HepG2 (cell line): ENCODE measurements around the gene MYL4. TPM values are rescaled to one million over a fixed set of nuclear protein-coding genes. Genes with fewer than 3 reads are reported as not detected.

Source experiments
- ATAC-seq: fragments of 200-7000 bp; cut with Tn5 transposase; 3 replicates; pipeline ENCODE4 v1.9.1; 2020; ENCODE audit warnings: mild to moderate bottlenecking, moderate library complexity
- BruUV-seq: library from RNA; stranded (reverse); fragments of 400-500 nt; replicated peaks from 2 replicates; lab custom pipeline; 2021; lab: Mats Ljungman, UMichigan
- CTCF ChIA-PET: fragments of 300-600 bp; formaldehyde crosslinking; extraction: SDS; loops from one replicate; lab custom pipeline; 2021; ENCODE audit warnings: low total read pairs, inconsistent platforms, low intra/inter-chr PET ratio; lab: Yijun Ruan, JAX
- POLR2A ChIA-PET: fragments of 350-600 bp; sonication (Branson Sonifier 250); formaldehyde crosslinking; loops from one replicate; lab custom pipeline; 2020; ENCODE audit warnings: antibody characterized with exemption, inconsistent platforms; lab: Yijun Ruan, JAX
- DNase-seq: peaks from one replicate; pipeline ENCODE4 v3.0.0-alpha.2; 2015; ENCODE audit warnings: low spot score
- FAIRE-seq: peaks from 3 replicates; lab custom pipeline; 2011; peaks lifted over from hg19 to GRCh38; lab: Jason Lieb, UNC
- H2AFZ ChIP-seq: one replicate; pipeline ENCODE4 v1.6.1; 2011; ENCODE audit warnings: low read length, inconsistent platforms
- H3K27ac ChIP-seq: fragments of 300-600 bp; 3 replicates; pipeline ENCODE4 v1.8.0; 2011; ENCODE audit warnings: mixed run types, mild to moderate bottlenecking, mixed read lengths, low read length, inconsistent platforms; ENCODE audit not compliant: insufficient read depth; ENCODE audit errors: extremely low read length
- H3K27me3 ChIP-seq, 2 experiments: fragments of 200-600 bp in 1 of 2; 2 replicates in 1 of 2; 3 replicates in 1 of 2; pipeline versions ENCODE4 v1.6.0 to v1.8.0; 2011; ENCODE audit warnings: low read length in 2 of 2, mild to moderate bottlenecking in 2 of 2, moderate library complexity in 2 of 2, inconsistent platforms in 1 of 2; ENCODE audit not compliant: insufficient read depth in 2 of 2, control insufficient read depth in 1 of 2
- H3K36me3 ChIP-seq, 2 experiments: fragments of 200-600 bp in 1 of 2; replicated peaks in 1 of 2; 2 replicates in 1 of 2; 3 replicates in 1 of 2; pipeline versions ENCODE4 v1.5.1 to v1.8.0; 2011; ENCODE audit warnings: low read length in 2 of 2, inconsistent platforms in 1 of 2; ENCODE audit not compliant: insufficient read depth in 2 of 2, control insufficient read depth in 1 of 2
- H3K4me1 ChIP-seq: 2 replicates; pipeline ENCODE4 v1.5.1; 2012; ENCODE audit warnings: low read length, inconsistent platforms; ENCODE audit not compliant: insufficient read depth
- H3K4me2 ChIP-seq: 2 replicates; pipeline ENCODE4 v1.6.0; 2011; ENCODE audit warnings: low read depth, low read length, inconsistent platforms
- H3K4me3 ChIP-seq, 3 experiments: fragments of 200-600 bp in 1 of 3; sonication (generic), shearing (Covaris generic) in 1 of 3; replicated peaks in 1 of 3; 2 replicates each; pipeline ENCODE4 v1.5.1; 2011 to 2016; ENCODE audit warnings: low read length in 3 of 3, inconsistent platforms in 2 of 3, low read depth in 2 of 3, mild to moderate bottlenecking in 2 of 3, control low read depth in 1 of 3, mixed read lengths in 1 of 3; ENCODE audit not compliant: insufficient read depth in 1 of 3
- H3K79me2 ChIP-seq: one replicate; pipeline ENCODE4 v1.6.1; 2011; ENCODE audit warnings: low read length, inconsistent platforms; ENCODE audit not compliant: insufficient read depth
- H3K9ac ChIP-seq: 2 replicates; pipeline ENCODE4 v1.6.0; 2011; ENCODE audit warnings: mild to moderate bottlenecking, low read depth, low read length, inconsistent platforms; ENCODE audit not compliant: insufficient read depth
- H3K9me3 ChIP-seq: 2 replicates; pipeline ENCODE4 v1.5.1; 2012; ENCODE audit warnings: mild to moderate bottlenecking, low read length
- H4K20me1 ChIP-seq: 2 replicates; pipeline ENCODE4 v1.6.0; 2011; ENCODE audit warnings: inconsistent platforms, mild to moderate bottlenecking, low read length, moderate library complexity; ENCODE audit not compliant: insufficient read depth
- SMYD3 ChIP-seq: sonication (generic); formaldehyde crosslinking; IDR thresholded peaks from 2 replicates; pipeline ENCODE4 v1.8.1; 2023; ENCODE audit warnings: mild to moderate bottlenecking, missing genetic modification reagents
- ZNF34 ChIP-seq: sonication (generic); formaldehyde crosslinking; IDR thresholded peaks from 2 replicates; pipeline ENCODE4 v1.4.0; 2020; ENCODE audit warnings: mild to moderate bottlenecking, missing genetic modification reagents, borderline replicate concordance
- WGBS: methylation state at CpG from one replicate; pipeline ENCODE4 v1.1.6; 2017; ENCODE audit warnings: low lambda C conversion rate; 5-methylcytosine and 5-hydroxymethylcytosine counted together
- in situ Hi-C: cut with HindIII; loops from 2 replicates; pipeline ENCODE4 v1.10.0; 2017; ENCODE audit warnings: low pct_unique_long_range_greater_than_20kb; ENCODE audit not compliant: extremely low pct_ligation_motif_present
- intact Hi-C: fragments of 100-400 bp; cut with micrococcal nuclease; formaldehyde crosslinking; loops from one replicate; pipeline ENCODE4 v1.10.0; 2022; ENCODE audit not compliant: unreplicated experiment
- polyA plus RNA-seq, 8 experiments: library from polyadenylated mRNA; depleted of rRNA in 3 of 8; stranded (reverse) in 7 of 8; unstranded in 1 of 8; fragments of >200 nt; fragmentation: Illumina TruSeq in 4 of 8; extraction: Trizol in 4 of 8; gene quantifications; 2 replicates each; pipeline versions ENCODE4 v1.2.1 to v1.2.3, GENCODE V29; 2011 to 2016; ENCODE audit warnings: low read depth in 4 of 8, missing spikeins in 1 of 8, mixed read lengths in 1 of 8; ENCODE audit not compliant: insufficient read depth in 1 of 8
- total RNA-seq, 5 experiments: library from RNA; depleted of rRNA; stranded (reverse); fragments of >200 nt; fragmentation: Illumina TruSeq; extraction: Trizol; gene quantifications; 2 replicates each; pipeline ENCODE4 v1.2.3, GENCODE V29; 2016; ENCODE audit warnings: low read depth in 1 of 5
- TF ChIP-seq, protein P1 (sequence below): sonication (generic); formaldehyde crosslinking; IDR thresholded peaks from 2 replicates; pipeline ENCODE4 v1.5.1; 2020; ENCODE audit warnings: missing genetic modification reagents, mild to moderate bottlenecking, borderline replicate concordance
- TF ChIP-seq, protein P2 (sequence below): IDR thresholded peaks from 2 replicates; pipeline ENCODE4 v1.6.1; 2012; ENCODE audit warnings: low read depth, low read length, improper control_type of control experiment

MYL4 gene
- total and polyA plus RNA-seq, 2 of the 13 experiments (the other 11 are each of a cell fraction or from before 2014, with no cell fraction given): not detected

DNA sequence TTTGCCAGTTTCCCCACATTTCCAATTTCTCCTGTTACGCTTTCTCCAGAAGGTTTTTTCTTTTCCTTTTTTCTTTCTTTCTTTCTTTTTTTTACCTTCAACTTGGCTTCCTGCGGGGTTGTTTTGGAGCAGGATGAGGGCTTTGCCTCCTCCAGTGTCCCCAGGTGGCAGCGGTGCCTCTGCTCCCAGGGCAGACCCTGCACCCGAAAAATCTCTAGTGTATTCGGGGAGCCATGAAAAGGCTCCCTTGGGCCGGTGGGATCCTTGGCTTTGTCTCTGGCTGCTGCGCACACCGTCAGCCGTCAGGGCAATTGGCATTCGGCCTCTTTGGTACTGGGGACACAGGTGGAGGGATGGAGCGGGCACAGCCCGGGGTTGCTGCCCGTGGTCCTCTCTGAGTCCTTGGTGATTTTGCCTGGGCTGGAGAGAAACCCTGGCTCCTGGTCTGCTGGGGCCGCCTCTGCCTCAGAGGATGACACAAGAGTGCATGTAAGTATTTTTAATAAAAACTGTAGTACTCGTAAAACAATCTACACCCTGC, 45.3 kb downstream of the MYL4 start:
- DNase-seq (no peak), ATAC-seq (no peak), FAIRE-seq (no peak)
- H3K4me2 ChIP-seq: peak overlapping the region; percentile 86
- ChIA-PET CTCF (interaction anchor here (1.4 kb wide), 1 partner anchor 61 kb away, joined by 3 read pairs; no protein-coding TSS in a partner anchor), POLR2A (no interaction called here)
- H3K27ac ChIP-seq: no peak overlapping the region
- H3K4me1 ChIP-seq: peaks cover 30% of the 10 kb centered on the region
- no peaks in the 10 kb centered on the region for H3K79me2 ChIP-seq
- H3K27me3 ChIP-seq: peaks cover 0 to 13% of the 10 kb centered on the region in 2 experiments; a peak in 4 of 5 replicates
- intact Hi-C loops (no loop called here), in situ Hi-C loops (no loop called here)
- no peaks in the 10 kb centered on the region for H3K9me3 ChIP-seq
- WGBS: 50% methylated on average over 13 of the region's 15 CpGs
- no peaks in the 10 kb centered on the region for H4K20me1 ChIP-seq
- no peak overlapping the region for H2AFZ ChIP-seq
- TF ChIP-seq SMYD3 (CRISPR knock-in tag): no peak
- TF ChIP-seq ZNF34: peak; percentile 5; the same call in 1 of the 2 replicates
- TF ChIP-seq, protein P1, sequence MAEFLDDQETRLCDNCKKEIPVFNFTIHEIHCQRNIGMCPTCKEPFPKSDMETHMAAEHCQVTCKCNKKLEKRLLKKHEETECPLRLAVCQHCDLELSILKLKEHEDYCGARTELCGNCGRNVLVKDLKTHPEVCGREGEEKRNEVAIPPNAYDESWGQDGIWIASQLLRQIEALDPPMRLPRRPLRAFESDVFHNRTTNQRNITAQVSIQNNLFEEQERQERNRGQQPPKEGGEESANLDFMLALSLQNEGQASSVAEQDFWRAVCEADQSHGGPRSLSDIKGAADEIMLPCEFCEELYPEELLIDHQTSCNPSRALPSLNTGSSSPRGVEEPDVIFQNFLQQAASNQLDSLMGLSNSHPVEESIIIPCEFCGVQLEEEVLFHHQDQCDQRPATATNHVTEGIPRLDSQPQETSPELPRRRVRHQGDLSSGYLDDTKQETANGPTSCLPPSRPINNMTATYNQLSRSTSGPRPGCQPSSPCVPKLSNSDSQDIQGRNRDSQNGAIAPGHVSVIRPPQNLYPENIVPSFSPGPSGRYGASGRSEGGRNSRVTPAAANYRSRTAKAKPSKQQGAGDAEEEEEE (CRISPR knock-in tag): no peak
- TF ChIP-seq, protein P2, sequence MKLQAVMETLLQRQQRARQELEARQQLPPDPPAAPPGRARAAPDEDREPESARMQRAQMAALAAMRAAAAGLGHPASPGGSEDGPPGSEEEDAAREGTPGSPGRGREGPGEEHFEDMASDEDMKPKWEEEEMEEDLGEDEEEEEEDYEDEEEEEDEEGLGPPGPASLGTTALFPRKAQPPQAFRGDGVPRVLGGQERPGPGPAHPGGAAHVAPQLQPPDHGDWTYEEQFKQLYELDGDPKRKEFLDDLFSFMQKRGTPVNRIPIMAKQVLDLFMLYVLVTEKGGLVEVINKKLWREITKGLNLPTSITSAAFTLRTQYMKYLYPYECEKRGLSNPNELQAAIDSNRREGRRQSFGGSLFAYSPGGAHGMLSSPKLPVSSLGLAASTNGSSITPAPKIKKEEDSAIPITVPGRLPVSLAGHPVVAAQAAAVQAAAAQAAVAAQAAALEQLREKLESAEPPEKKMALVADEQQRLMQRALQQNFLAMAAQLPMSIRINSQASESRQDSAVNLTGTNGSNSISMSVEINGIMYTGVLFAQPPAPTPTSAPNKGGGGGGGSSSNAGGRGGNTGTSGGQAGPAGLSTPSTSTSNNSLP: no peak
- H3K4me3 ChIP-seq: peak overlapping the region; percentile 55 to 79 (median 65)
- H3K36me3 ChIP-seq: no peaks in the 10 kb centered on the region
- no TSS peak for BruUV-seq
- H3K9ac ChIP-seq: no peak overlapping the region
